Glutamatergic neuron (in vitro differentiated cells): ENCODE results near the gene LMO7. TPM values are rescaled to one million over a fixed set of nuclear protein-coding genes. Genes with fewer than 3 reads are reported as not detected.

Source experiments
- DNase-seq: peaks from one replicate; pipeline ENCODE4 v3.0.0; 2022
- H3K27ac Mint-ChIP-seq: one replicate; pipeline ENCODE4 v1.8.0; 2020; ENCODE audit warnings: mild to moderate bottlenecking, mixed read lengths, inconsistent platforms; ENCODE audit not compliant: unreplicated experiment
- H3K27me3 Mint-ChIP-seq: one replicate; pipeline ENCODE4 v1.8.0; 2020; ENCODE audit warnings: mild to moderate bottlenecking, moderate library complexity, mixed read lengths, inconsistent platforms; ENCODE audit not compliant: unreplicated experiment
- H3K36me3 Mint-ChIP-seq: one replicate; pipeline ENCODE4 v1.8.0; 2020; ENCODE audit warnings: mild to moderate bottlenecking, mixed read lengths, inconsistent platforms; ENCODE audit not compliant: unreplicated experiment
- H3K4me1 Mint-ChIP-seq: one replicate; pipeline ENCODE4 v1.8.0; 2020; ENCODE audit warnings: mild to moderate bottlenecking, low read depth, mixed read lengths, inconsistent platforms; ENCODE audit not compliant: unreplicated experiment
- H3K4me3 Mint-ChIP-seq: one replicate; pipeline ENCODE4 v1.8.0; 2020; ENCODE audit warnings: mild to moderate bottlenecking, mixed read lengths, inconsistent platforms; ENCODE audit not compliant: unreplicated experiment
- H3K9me3 Mint-ChIP-seq: one replicate; pipeline ENCODE4 v1.8.0; 2020; ENCODE audit warnings: mild to moderate bottlenecking, moderate library complexity, mixed read lengths, inconsistent platforms; ENCODE audit not compliant: unreplicated experiment
- CTCF ChIP-seq: fragments of 200-600 bp; sonication (generic); IDR thresholded peaks from one replicate; pipeline ENCODE4 v1.5.0; 2021; ENCODE audit not compliant: partially characterized antibody, unreplicated experiment
- total RNA-seq: library from RNA; stranded (reverse); fragmentation: NEBNext Ultra II Directional; extraction: Animal tissue kit (Norgen Biotek cat#: 25700); gene quantifications from one replicate; pipeline ENCODE4 v1.2.1, GENCODE V29; 2021; ENCODE audit not compliant: unreplicated experiment

The LMO7 gene
- total RNA-seq, 1 donor from 2014 or later = 5.0 TPM

DNA sequence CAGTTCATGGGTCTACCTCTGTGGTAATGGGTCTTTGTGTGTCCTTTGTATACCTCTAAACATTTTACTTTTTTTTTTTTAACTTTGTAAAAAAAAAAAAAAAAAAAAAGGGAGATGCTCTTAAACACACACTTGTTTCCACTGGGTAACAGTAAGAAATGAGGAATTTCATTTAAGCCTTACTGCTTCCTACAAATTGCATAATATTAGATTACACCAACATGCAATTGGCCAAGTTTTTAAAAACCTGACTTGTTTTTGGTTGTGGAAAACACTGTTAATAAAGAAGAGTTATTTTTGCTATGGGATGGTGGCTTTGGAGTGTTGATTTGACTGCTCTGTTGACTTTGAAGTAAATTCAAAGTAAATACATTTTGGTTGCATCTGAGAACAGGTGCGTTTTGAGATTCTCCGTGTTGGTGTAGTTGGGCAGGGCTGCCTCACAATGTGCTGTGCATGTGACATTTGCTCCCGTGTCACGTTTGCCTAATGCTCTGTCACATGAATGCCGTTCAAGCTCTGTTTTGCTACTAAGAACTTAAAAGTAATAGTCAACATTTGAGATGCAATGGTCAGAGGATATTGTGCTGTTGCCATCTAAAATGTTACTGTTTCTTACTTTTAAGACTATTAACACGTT is 202.4 kb downstream of the LMO7 start:
- no peak overlapping the region for H3K27ac Mint-ChIP-seq
- H3K4me3 Mint-ChIP-seq = no peak overlapping the region
- no peaks in the 10 kb centered on the region for H3K36me3 Mint-ChIP-seq
- H3K4me1 Mint-ChIP-seq = no peaks in the 10 kb centered on the region
- H3K27me3 Mint-ChIP-seq = no peaks in the 10 kb centered on the region
- DNase-seq = no peak
- peaks cover 2% of the 10 kb centered on the region for H3K9me3 Mint-ChIP-seq
- no peak for TF ChIP-seq CTCF

GRCh38 chr13:75839406-75839805 is 203.3 kb downstream of the LMO7 start:
- Mint-ChIP-seq H3K27ac (no peak overlapping the region), H3K9me3 (peaks cover 2% of the 10 kb centered on the region), H3K4me3 (no peak overlapping the region), H3K4me1 (no peaks in the 10 kb centered on the region), H3K27me3 (no peaks in the 10 kb centered on the region), H3K36me3 (no peaks in the 10 kb centered on the region)
- TF ChIP-seq CTCF = no peak
- DNase-seq = no peak

DNA sequence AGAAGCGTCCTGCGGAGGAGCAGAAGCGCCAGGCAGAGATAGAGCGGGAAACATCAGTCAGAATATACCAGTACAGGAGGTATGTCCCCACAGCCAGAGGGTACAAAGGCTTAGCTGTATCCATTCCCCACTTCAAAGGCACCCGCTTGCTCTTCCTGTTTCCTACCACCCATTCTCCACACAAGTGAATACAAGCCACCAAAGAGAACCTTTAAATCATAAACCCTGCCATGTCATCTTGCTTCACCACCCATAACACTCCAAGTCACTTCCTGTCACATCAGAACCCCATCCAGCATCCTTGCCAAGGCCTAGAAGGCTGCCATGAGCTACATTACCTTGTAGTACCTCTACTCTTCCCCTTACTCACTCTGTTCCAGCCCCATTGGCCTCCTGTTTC is 205.8 kb downstream of the LMO7 start:
- no peak overlapping the region for H3K4me3 Mint-ChIP-seq
- no peak for TF ChIP-seq CTCF
- H3K27me3 Mint-ChIP-seq = no peaks in the 10 kb centered on the region
- no peak overlapping the region for H3K27ac Mint-ChIP-seq
- no peaks in the 10 kb centered on the region for H3K36me3 Mint-ChIP-seq
- H3K9me3 Mint-ChIP-seq = peaks cover 2% of the 10 kb centered on the region
- H3K4me1 Mint-ChIP-seq = no peaks in the 10 kb centered on the region
- DNase-seq = no peak

- Mint-ChIP-seq H3K27ac (no peak overlapping the region), H3K9me3 (peaks cover 2% of the 10 kb centered on the region), H3K27me3 (no peaks in the 10 kb centered on the region), H3K36me3 (no peaks in the 10 kb centered on the region), H3K4me1 (no peaks in the 10 kb centered on the region), H3K4me3 (no peak overlapping the region)
- DNase-seq = no peak
- no peak for TF ChIP-seq CTCF
These were observed 206.9 kb downstream of the LMO7 start for GRCh38 chr13:75843074-75843473.

DNA sequence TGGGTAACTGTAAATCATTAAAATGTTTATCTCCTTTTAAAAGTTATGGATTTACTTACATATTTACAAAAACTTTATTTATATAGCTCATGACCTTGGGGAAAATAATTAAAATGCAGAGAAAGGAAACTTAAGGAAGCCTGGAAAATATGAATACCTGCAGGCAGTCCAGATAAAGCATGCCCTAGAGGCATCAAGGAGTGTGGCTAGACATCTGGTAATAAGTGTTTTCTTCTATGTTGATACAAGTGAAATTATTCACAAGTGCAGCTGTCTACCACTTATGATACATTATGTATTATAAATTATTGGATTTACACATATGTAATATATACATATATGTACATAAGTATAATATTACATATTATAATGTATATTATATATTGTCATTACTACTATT is 207.9 kb downstream of the LMO7 start:
- DNase-seq = no peak
- no peaks in the 10 kb centered on the region for H3K4me1 Mint-ChIP-seq
- H3K36me3 Mint-ChIP-seq = no peaks in the 10 kb centered on the region
- peaks cover 2% of the 10 kb centered on the region for H3K9me3 Mint-ChIP-seq
- H3K27ac Mint-ChIP-seq = no peak overlapping the region
- no peak for TF ChIP-seq CTCF
- H3K4me3 Mint-ChIP-seq = no peak overlapping the region
- no peaks in the 10 kb centered on the region for H3K27me3 Mint-ChIP-seq
